ENCODE results near the gene LRP10.

Gene LRP10, protein sequence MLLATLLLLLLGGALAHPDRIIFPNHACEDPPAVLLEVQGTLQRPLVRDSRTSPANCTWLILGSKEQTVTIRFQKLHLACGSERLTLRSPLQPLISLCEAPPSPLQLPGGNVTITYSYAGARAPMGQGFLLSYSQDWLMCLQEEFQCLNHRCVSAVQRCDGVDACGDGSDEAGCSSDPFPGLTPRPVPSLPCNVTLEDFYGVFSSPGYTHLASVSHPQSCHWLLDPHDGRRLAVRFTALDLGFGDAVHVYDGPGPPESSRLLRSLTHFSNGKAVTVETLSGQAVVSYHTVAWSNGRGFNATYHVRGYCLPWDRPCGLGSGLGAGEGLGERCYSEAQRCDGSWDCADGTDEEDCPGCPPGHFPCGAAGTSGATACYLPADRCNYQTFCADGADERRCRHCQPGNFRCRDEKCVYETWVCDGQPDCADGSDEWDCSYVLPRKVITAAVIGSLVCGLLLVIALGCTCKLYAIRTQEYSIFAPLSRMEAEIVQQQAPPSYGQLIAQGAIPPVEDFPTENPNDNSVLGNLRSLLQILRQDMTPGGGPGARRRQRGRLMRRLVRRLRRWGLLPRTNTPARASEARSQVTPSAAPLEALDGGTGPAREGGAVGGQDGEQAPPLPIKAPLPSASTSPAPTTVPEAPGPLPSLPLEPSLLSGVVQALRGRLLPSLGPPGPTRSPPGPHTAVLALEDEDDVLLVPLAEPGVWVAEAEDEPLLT

GRCh38 chr14:22871224-22872032 lies at the start of gene LRP10:
Gene LRP10 (plus strand): TSS chr14:22871740. CDS start chr14:22872304, 564 bp downstream.
- peak within 1 kb of the TSS; percentile 92 to 99 (median 98) for H3K27ac ChIP-seq
- H3K4me3 ChIP-seq, result peak within 1 kb of the TSS; percentile 62 to 97 (median 88)

GRCh38 chr14:22822016-22822570 lies 49.4 kb upstream of the LRP10 start:
- peak overlapping the region in 20 of 21 experiments; percentile 13 to 82 (median 62) for H3K27ac ChIP-seq

DNA sequence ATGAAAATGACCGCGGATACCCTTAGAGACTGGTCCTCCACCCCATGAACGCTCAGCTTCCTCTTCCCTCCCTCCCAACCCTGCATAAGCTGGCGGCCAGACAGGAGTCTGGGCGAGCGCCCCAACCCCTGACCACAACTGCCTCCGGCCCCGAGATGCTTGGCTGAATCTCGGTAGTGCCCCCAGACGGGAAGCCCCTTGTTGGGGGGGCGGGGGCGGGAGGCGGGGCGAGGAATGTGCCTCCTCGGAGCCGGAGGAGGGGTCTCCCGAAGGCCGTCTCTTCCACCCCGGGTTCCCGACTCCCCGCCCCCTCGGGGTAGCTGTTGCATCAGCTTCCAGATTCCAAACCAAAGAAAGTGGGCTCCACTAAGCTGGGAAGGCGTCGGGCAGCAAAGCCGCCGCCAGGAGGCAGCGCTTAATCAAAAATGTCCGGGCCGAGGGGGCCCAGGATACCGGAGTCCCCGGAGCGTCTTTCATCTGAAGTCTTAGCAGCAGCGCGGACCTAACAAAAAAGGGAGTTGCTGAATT lies 48.9 kb upstream of the LRP10 start:
- H3K4me3 ChIP-seq, result peak overlapping the region; percentile 13 to 37 (median 27)
- H3K27ac ChIP-seq, result peak overlapping the region in 20 of 21 experiments; percentile 13 to 82 (median 62)

More at GRCh38 chr14:22822016-22822570, 49.4 kb upstream of the LRP10 start:
- peak overlapping the region in 6 of 7 experiments; percentile 13 to 37 (median 26) for H3K4me3 ChIP-seq

- Histone ChIP-seq H3K4me3 (no peak overlapping the region), H3K27ac (peak overlapping the region in 3 of 21 experiments; percentile 18 to 49 (median 44))
Observed at GRCh38 chr14:22824711-22825359, 46.7 kb upstream of the LRP10 start.

GRCh38 chr14:22829076-22829660 lies 42.4 kb upstream of the LRP10 start:
- H3K4me3 ChIP-seq, result peak overlapping the region; percentile 70 to 97 (median 88)
- H3K27ac ChIP-seq, result peak overlapping the region in 20 of 21 experiments; percentile 63 to 94 (median 86)

DNA sequence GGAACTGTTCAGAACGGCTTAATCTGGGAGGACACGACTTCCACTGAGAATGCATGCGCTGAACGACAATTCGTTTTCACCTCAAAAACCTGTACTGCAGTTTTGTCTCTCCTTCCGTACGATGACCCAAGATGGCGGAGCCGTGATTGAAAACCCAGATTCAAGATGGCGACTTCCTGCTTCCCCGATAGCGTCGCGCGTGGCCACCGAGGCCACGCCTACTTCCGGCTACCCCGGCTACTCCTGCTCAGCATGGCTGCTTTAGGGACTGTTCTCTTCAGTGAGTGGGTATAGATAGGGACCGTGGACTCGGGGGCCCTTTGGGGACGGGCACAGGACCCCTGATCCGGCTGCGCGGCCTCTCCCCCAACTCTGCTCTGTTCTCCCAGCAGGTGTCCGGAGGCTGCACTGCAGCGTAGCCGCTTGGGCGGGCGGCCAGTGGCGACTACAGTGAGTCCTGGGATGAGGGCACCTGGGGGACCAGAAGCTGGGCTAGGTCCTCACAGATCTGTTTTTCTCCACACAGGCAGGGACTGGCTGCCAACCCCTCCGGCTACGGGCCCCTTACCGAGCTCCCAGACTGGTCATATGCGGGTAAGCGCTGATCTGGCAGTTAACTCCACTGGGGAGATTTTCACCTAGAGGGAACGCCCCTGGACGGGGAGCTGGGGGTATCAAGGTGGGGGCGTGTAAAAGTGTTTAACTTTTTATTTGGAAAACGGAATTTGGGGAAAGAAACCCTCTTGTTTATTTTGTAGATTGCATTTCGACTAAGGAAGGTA lies 41.7 kb upstream of the LRP10 start, which contains the start of gene MRPL52:
TSS of gene MRPL52 (plus strand) at position 227 of the 782 bp plus-strand sequence. CDS start at position 253, 26 bp downstream.
- peak within 1 kb of the TSS; percentile 70 to 97 (median 88) for H3K4me3 ChIP-seq
- H3K27ac ChIP-seq, result peak within 1 kb of the TSS; percentile 42 to 94 (median 85)

- peak overlapping the region in 15 of 21 experiments; percentile 63 to 94 (median 86) for H3K27ac ChIP-seq
- H3K4me3 ChIP-seq, result peak overlapping the region; percentile 70 to 97 (median 88)
Observed at GRCh38 chr14:22830443-22831010, 41.0 kb upstream of the LRP10 start.

- Histone ChIP-seq H3K27ac (peak overlapping the region in 14 of 21 experiments; percentile 93 to 100 (median 96)), H3K4me3 (no peak overlapping the region)
Observed at GRCh38 chr14:22835505-22835904, 36.0 kb upstream of the LRP10 start.

- peak within 1 kb of the TSS; percentile 75 to 100 (median 96) for H3K27ac ChIP-seq
- H3K4me3 ChIP-seq, result peak within 1 kb of the TSS; percentile 62 to 87 (median 79)
Observed at GRCh38 chr14:22836301-22837113, 35.0 kb upstream of the LRP10 start, which contains the start of gene MMP14. Gene MMP14 (plus strand): TSS chr14:22836585. CDS start chr14:22836818, 233 bp downstream.

DNA sequence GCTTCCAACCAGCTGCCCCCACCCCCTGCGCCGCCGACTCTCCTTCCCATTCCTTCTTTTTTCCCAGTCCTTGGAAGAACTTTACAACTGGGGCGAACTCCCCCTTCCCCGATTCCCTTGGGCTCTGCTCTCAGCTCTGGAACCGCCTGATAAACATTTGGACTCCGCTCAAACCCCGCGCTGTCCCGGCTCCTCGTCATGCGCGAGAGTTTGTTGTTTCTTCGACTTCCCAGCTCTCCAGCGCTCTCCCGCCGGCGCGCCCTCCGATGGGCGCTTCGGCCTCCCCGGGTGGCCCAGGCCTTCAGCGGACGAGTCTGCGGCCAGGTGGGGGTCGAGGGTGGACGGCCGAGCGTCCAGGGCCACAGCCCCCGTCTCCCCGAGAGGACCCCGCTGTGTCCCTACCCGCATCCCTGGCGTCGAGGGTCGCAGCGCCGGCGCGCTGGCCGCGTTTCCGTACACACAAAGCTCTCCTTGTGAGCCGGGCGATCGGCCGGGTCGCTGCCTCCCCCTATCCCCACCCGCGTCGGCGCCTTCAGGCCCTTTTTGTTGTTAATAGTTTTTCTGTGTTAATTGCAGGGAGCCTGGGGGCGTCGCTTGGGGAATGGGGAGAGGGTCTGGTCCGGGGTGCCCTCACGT lies 34.3 kb upstream of the LRP10 start:
- Histone ChIP-seq H3K27ac (peak overlapping the region; percentile 75 to 100 (median 96)), H3K4me3 (peak overlapping the region; percentile 62 to 87 (median 79))

GRCh38 chr14:22837750-22838538 lies 33.6 kb upstream of the LRP10 start:
- H3K4me3 ChIP-seq, result peak overlapping the region; percentile 62 to 87 (median 79)
- peak overlapping the region; percentile 75 to 100 (median 96) for H3K27ac ChIP-seq

GRCh38 chr14:22838631-22839041 lies 32.9 kb upstream of the LRP10 start:
- Histone ChIP-seq H3K27ac (peak overlapping the region in 20 of 21 experiments; percentile 91 to 100 (median 96)), H3K4me3 (peak overlapping the region; percentile 62 to 87 (median 79))

DNA sequence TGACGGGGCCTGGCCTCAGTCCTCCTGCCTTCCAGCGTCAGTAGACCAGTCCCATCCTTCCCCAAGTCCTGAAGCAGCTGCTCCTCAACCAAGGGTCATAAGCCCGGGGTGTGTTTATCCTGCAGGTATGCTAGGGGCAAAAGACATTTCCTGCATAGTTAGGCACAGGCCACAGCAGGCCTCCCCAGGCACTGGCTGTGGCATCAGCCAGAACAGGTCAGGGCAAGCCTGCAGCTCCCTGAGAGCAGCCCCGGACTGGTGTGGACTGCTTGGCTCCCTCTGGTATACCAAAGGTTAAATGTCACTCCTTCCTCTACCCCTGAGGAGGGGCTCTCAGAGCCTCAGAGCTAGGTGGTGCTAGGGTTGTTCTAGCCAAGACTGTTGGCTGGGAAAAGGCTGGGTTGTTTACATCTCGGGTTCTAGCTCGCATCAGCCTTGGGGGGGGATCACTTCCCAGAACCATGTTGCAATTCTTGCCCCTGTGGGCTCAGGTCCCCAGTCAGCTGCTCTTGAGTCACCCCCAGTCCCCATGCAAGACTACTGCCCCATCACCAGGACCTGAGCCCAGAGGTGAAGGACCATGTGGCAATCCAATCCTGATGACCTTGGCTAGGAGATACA lies 32.3 kb upstream of the LRP10 start:
- peak overlapping the region; percentile 62 to 87 (median 79) for H3K4me3 ChIP-seq
- peak overlapping the region in 20 of 21 experiments; percentile 91 to 100 (median 96) for H3K27ac ChIP-seq

GRCh38 chr14:22841311-22841710 lies 30.2 kb upstream of the LRP10 start:
- H3K27ac ChIP-seq, result peak overlapping the region in 14 of 21 experiments; percentile 1 to 66 (median 38)
- H3K4me3 ChIP-seq, result no peak overlapping the region
